Fibroblast of pulmonary artery (primary cell): ENCODE data around the gene CRYBG1.
"Not testable (repeated sequence)": the region's sequence is repeated elsewhere in the genome, so short reads cannot be mapped to it uniquely, and the experiment has no call there.

ENCODE experiments used
- DNase-seq: peaks from one replicate; pipeline ENCODE4 v3.0.0-alpha.2; 2010; ENCODE audit warnings: low read depth
- H3K4me3 ChIP-seq: replicated peaks from 2 replicates; pipeline ENCODE4 v1.5.1; 2011; ENCODE audit warnings: low read depth, mild to moderate bottlenecking, control low read depth, low read length, moderate library complexity
- TF ChIP-seq, protein P1 (sequence below): IDR thresholded peaks from 2 replicates; pipeline ENCODE4 v1.5.1; 2011; ENCODE audit warnings: mild to moderate bottlenecking, control low read depth, low read length, inconsistent platforms; ENCODE audit errors: missing control alignments

The CRYBG1 gene

DNA sequence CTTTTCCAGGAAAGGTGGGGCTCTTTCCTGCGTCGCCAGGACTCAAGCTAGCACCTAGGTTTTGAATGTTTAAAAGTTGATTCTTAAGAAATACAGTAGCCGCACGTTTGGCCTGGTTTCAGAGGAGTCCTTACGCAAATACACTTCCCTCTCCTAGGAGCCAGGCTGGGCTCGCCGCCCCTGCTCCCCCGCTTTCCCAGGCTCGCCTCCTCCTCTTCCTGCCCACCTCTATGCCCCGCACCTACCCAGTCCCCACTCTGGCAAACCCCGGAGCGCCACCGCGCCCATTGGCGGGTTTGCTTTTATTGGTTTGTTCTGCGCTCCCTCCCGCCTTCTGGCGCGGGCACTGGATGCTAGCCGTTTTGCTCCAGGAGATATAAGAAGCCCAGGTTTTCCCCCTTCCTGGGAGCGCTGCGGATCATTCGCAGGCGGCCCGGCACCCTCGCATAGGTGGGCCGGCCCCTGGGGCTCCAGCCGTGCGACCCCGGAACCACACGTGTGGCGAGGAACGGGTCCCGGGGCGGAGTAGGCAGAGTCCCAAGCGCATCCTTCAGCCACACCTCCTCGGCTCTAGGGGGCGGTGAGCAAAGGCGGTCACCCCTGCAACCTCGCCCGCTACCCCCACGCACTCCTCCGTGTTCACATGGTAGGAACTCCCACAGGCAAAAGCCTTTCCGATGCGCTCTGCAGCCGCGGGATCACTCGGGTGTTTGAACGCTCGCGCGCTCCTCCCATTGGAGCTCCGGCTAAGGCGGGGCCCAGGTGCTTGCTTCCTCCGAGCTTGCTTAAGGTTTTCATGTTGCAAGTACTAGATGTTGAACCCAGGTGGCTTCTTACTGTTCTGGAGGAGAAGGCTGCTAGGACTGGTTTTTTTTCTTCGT, 149.8 kb downstream of the CRYBG1 start:
- TF ChIP-seq, protein P1, sequence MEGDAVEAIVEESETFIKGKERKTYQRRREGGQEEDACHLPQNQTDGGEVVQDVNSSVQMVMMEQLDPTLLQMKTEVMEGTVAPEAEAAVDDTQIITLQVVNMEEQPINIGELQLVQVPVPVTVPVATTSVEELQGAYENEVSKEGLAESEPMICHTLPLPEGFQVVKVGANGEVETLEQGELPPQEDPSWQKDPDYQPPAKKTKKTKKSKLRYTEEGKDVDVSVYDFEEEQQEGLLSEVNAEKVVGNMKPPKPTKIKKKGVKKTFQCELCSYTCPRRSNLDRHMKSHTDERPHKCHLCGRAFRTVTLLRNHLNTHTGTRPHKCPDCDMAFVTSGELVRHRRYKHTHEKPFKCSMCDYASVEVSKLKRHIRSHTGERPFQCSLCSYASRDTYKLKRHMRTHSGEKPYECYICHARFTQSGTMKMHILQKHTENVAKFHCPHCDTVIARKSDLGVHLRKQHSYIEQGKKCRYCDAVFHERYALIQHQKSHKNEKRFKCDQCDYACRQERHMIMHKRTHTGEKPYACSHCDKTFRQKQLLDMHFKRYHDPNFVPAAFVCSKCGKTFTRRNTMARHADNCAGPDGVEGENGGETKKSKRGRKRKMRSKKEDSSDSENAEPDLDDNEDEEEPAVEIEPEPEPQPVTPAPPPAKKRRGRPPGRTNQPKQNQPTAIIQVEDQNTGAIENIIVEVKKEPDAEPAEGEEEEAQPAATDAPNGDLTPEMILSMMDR: no peak
- DNase-seq: peak; percentile 47
- H3K4me3 ChIP-seq: peak overlapping the region; percentile 50

DNA sequence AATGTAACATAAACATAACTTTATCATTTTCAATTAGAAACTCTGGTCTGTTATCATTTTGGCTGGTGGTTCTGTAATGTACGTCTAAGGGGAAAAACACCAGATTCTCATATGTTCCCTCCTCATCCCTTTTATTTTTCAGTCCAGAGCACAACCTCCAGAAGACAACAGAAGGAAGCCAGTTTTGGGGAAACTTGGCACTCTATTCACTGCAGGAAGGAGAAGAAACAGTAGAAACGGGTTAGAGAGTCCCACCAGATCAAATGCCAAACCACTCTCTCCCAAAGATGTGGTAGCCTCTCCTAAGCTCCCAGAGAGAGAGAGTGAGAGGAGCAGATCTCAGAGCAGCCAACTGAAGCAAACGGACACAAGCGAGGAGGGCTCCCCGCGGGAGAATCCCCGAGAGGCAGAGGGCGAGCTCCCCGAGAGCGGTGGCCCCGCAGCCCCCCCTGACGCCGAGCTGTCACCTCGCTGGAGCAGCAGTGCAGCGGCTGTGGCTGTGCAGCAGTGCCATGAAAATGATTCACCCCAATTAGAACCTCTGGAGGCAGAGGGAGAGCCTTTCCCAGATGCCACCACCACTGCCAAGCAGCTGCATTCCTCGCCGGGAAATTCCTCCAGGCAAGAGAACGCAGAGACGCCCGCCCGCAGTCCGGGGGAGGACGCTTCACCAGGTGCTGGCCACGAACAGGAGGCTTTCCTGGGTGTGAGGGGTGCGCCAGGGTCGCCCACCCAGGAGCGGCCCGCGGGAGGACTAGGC, 151.0 kb downstream of the CRYBG1 start:
- DNase-seq: peak; percentile 45
- TF ChIP-seq, protein P1: no peak
- H3K4me3 ChIP-seq: peak overlapping the region; percentile 67

DNA sequence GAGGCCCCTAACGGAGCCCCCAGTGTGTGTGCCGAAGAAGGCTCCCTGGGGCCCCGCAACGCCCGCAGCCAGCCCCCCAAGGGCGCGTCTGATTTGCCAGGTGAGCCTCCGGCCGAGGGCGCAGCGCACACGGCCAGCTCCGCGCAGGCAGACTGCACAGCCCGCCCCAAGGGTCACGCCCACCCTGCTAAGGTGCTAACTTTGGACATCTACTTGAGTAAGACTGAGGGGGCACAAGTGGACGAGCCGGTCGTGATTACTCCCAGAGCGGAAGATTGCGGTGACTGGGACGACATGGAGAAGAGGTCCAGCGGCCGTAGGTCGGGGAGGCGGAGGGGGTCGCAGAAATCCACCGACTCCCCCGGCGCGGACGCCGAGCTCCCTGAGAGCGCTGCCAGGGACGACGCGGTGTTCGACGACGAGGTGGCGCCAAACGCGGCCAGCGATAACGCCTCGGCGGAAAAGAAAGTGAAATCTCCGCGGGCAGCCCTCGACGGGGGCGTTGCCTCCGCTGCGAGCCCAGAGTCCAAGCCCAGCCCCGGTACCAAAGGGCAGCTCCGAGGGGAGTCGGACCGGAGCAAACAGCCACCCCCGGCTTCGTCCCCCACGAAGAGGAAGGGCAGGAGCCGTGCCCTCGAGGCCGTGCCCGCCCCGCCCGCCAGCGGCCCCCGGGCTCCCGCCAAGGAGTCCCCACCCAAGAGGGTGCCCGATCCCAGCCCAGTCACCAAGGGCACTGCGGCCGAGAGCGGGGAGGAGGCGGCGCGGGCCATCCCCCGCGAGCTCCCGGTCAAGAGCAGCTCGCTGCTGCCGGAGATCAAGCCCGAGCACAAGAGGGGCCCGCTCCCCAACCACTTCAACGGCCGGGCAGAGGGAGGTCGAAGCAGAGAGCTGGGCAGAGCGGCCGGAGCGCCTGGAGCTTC, 151.8 kb downstream of the CRYBG1 start:
- DNase-seq: peak; percentile 35
- H3K4me3 ChIP-seq: peak overlapping the region; percentile 67
- TF ChIP-seq, protein P1: peak; percentile 7

DNA sequence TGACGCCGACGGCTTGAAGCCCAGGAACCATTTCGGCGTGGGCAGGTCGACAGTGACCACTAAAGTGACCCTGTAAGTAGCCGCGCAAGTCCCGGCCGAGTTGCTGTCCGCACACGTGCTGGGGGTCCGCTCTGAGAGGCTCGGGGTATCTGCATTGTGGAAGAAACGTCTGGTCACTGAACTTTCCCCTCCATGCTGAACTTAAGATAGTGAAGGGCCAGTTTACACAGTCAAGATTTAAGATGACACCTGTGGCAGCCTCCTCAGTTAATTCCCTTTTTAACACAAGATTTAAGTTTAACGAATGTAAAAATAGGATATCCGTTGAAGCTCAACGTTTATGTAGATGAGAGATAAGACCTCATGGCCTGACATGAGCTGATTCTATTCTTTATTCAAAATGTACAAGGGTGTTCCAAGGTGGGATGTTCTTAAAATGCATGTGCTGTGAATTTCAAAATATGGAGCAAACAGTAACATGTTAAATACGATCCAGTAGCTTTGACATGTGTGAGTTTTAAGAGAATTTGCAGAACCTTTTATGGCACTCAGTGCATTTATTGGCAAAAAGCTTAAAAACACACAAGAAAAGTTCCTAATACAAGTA, 152.6 kb downstream of the CRYBG1 start:
- no peak for DNase-seq
- peak overlapping the region; percentile 67 for H3K4me3 ChIP-seq
- TF ChIP-seq, protein P1: no peak

DNA sequence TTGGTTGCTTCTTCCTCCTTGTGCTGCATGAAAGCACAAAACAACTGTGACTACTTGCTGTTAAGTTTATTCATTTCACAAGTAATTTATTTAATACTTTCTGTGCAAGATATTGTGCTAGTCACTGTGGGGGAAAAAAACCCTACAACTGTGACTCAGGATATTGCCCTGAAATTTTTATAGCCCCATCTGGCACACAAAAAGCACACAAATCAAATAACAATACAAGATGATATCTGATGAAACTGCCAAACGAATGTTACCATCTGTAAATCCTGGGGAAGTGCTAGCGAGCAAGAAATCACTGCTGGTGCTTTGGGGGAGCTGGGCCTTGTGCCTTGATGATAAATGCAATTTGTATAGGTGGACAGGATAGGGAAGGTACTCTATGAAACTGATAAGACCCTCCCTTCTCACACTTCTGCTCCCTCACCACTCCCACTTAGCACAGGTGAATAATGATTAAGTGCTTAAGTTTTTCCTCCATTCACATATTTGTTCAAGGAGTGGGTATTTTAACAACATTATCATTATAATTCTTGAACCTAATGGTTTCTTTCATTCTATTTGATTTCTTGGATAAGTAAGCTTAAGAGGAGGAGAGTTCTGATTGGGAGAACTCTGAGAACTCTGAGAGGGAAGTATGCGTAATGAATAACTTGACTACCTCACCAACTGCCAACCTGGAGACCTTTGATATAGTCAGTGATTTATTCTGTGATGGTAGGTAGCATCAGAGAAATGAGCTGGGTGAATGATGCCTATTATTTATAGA, 153.5 kb downstream of the CRYBG1 start:
- TF ChIP-seq, protein P1: no peak
- no peak for DNase-seq
- H3K4me3 ChIP-seq: no peak overlapping the region

DNA sequence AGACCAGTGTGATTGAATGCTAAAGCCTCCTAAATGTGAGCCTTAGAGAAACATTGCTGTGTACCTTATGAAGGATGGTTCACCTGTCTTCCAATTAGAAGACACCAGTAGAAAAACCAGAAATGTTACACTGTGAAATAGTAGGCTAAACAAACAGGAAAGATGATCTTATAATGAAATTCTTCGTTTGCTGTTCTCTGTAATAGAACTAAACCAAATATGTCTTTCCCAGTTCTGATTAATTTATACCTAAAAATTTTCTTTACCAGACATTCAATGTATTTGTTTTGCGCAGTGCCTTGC, 154.0 kb downstream of the CRYBG1 start:
- no peak overlapping the region for H3K4me3 ChIP-seq
- no peak for DNase-seq
- TF ChIP-seq, protein P1: no peak

DNA sequence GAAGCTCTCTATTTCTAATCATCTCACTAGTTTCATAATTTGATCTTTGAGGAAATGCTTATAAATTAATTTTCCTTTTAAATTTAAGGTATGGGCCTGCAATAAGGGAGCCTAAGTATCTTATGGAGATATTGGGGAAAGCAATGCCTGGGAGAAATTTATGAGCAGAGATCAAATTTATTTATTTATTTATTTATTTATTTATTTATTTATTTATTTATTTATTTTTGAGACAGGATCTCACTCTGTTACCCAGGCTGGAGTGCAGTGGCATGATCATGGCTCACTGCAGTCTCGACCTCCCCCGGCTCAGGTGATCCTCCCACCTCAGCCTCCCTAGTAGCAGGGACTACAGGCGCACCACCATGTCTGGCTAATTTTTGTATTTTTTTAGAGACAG, 155.1 kb downstream of the CRYBG1 start:
- not testable (repeated sequence) for H3K4me3 ChIP-seq, DNase-seq
